H9 (cell line): ENCODE results near the gene ASTN1. TPM values are rescaled to one million over a fixed set of nuclear protein-coding genes. Genes with fewer than 3 reads are reported as not detected.

ENCODE experiments used
- DNase-seq: peaks from one replicate; pipeline ENCODE4 v3.0.0-alpha.2; 2017
- H2AFZ ChIP-seq: one replicate; pipeline ENCODE4 v1.6.1; 2013; ENCODE audit warnings: mild to moderate bottlenecking, low read length, control low read depth, moderate library complexity
- H2AK5ac ChIP-seq: 2 replicates; pipeline ENCODE4 v1.6.1; 2013; ENCODE audit warnings: low read length, control low read depth, mixed read lengths; ENCODE audit not compliant: insufficient read length
- H2BK120ac ChIP-seq: one replicate; pipeline ENCODE4 v1.6.1; 2013; ENCODE audit warnings: low read depth, mild to moderate bottlenecking, low read length, control low read depth, inconsistent platforms; ENCODE audit not compliant: poor library complexity, severe bottlenecking
- H2BK12ac ChIP-seq: 2 replicates; pipeline ENCODE4 v1.6.1; 2013; ENCODE audit warnings: low read length, control low read depth, mixed read lengths, low read depth; ENCODE audit not compliant: insufficient read length
- H2BK15ac ChIP-seq: 2 replicates; pipeline ENCODE4 v1.6.1; 2013; ENCODE audit warnings: low read depth, low read length, control low read depth
- H2BK20ac ChIP-seq: one replicate; pipeline ENCODE4 v1.6.1; 2013; ENCODE audit warnings: low read depth, mild to moderate bottlenecking, low read length, control low read depth, inconsistent platforms; ENCODE audit not compliant: poor library complexity, severe bottlenecking
- H2BK5ac ChIP-seq: 2 replicates; pipeline ENCODE4 v1.6.1; 2013; ENCODE audit warnings: low read length, control low read depth, mixed read lengths; ENCODE audit not compliant: insufficient read length
- H3K14ac ChIP-seq: 2 replicates; pipeline ENCODE4 v1.6.1; 2013; ENCODE audit warnings: low read length, control low read depth; ENCODE audit not compliant: insufficient read depth
- H3K18ac ChIP-seq: 2 replicates; pipeline ENCODE4 v1.6.1; 2013; ENCODE audit warnings: low read depth, mild to moderate bottlenecking, mixed read lengths, low read length, control low read depth; ENCODE audit not compliant: insufficient read length
- H3K23ac ChIP-seq: 2 replicates; pipeline ENCODE4 v1.6.1; 2013; ENCODE audit warnings: low read length, control low read depth, mixed read lengths, low read depth; ENCODE audit not compliant: insufficient read length
- H3K23me2 ChIP-seq: 2 replicates; pipeline ENCODE4 v1.6.1; 2013; ENCODE audit warnings: low read depth, mild to moderate bottlenecking, mixed read lengths, low read length, control low read depth; ENCODE audit not compliant: insufficient read length, poor library complexity, severe bottlenecking
- H3K27ac ChIP-seq: 2 replicates; pipeline ENCODE4 v1.5.1; 2013; ENCODE audit warnings: low read length, control low read depth, mixed read lengths, low read depth; ENCODE audit not compliant: insufficient read length
- H3K27me3 ChIP-seq: 2 replicates; pipeline ENCODE4 v1.6.1; 2013; ENCODE audit warnings: low read length, control low read depth, inconsistent platforms; ENCODE audit not compliant: insufficient read depth
- H3K4ac ChIP-seq: 2 replicates; pipeline ENCODE4 v1.6.1; 2013; ENCODE audit warnings: low read depth, mild to moderate bottlenecking, control low read depth, inconsistent platforms, low read length, moderate library complexity
- H3K4me1 ChIP-seq: 2 replicates; pipeline ENCODE4 v1.6.1; 2013; ENCODE audit warnings: low read length, control low read depth, inconsistent platforms; ENCODE audit not compliant: insufficient read depth
- H3K4me2 ChIP-seq: 2 replicates; pipeline ENCODE4 v1.6.1; 2013; ENCODE audit warnings: low read length, control low read depth, mixed read lengths; ENCODE audit not compliant: insufficient read length, insufficient read depth
- H3K56ac ChIP-seq: 2 replicates; pipeline ENCODE4 v1.6.1; 2013; ENCODE audit warnings: low read depth, mild to moderate bottlenecking, mixed read lengths, low read length, control low read depth; ENCODE audit not compliant: insufficient read length
- H3K79me1 ChIP-seq: 2 replicates; pipeline ENCODE4 v1.6.1; 2013; ENCODE audit warnings: low read depth, mild to moderate bottlenecking, moderate library complexity, low read length, control low read depth, inconsistent platforms; ENCODE audit not compliant: insufficient read depth, poor library complexity, severe bottlenecking
- H3K79me2 ChIP-seq: 2 replicates; pipeline ENCODE4 v1.6.1; 2013; ENCODE audit warnings: low read length, control low read depth, inconsistent platforms; ENCODE audit not compliant: insufficient read depth
- H3K9ac ChIP-seq: 2 replicates; pipeline ENCODE4 v1.6.1; 2013; ENCODE audit warnings: low read length, control low read depth, mixed read lengths; ENCODE audit not compliant: insufficient read length; ENCODE audit errors: extremely low read depth
- H3K9me3 ChIP-seq: one replicate; pipeline ENCODE4 v1.6.1; 2013; ENCODE audit warnings: low read depth, low read length, inconsistent platforms; ENCODE audit not compliant: control insufficient read depth
- H3T11ph ChIP-seq: one replicate; pipeline ENCODE4 v1.6.1; 2013; ENCODE audit warnings: mild to moderate bottlenecking, low read length, control low read depth, inconsistent platforms
- H4K20me1 ChIP-seq: one replicate; pipeline ENCODE4 v1.6.1; 2013; ENCODE audit not compliant: control insufficient read depth, insufficient read length, insufficient read depth
- H4K5ac ChIP-seq: 2 replicates; pipeline ENCODE4 v1.6.1; 2013; ENCODE audit warnings: low read depth, mild to moderate bottlenecking, mixed read lengths, low read length, control low read depth; ENCODE audit not compliant: insufficient read length
- H4K8ac ChIP-seq: replicated peaks from 2 replicates; pipeline ENCODE4 v1.6.1; 2013; ENCODE audit warnings: low read length, control low read depth, mixed read lengths, low read depth; ENCODE audit not compliant: insufficient read length
- H4K91ac ChIP-seq: 2 replicates; pipeline ENCODE4 v1.6.1; 2013; ENCODE audit warnings: low read depth, mild to moderate bottlenecking, moderate library complexity, mixed read lengths, low read length, control low read depth; ENCODE audit not compliant: insufficient read length
- H3K27ac Mint-ChIP-seq, 3 experiments: 2 replicates in 2 of 3; 3 replicates in 1 of 3; pipeline ENCODE4 v1.8.0; 2020 to 2021; ENCODE audit warnings: mixed read lengths in 3 of 3, mild to moderate bottlenecking in 1 of 3, moderate library complexity in 1 of 3
- H3K27me3 Mint-ChIP-seq: 2 replicates; pipeline ENCODE4 v1.8.0; 2021; ENCODE audit warnings: low read depth, mild to moderate bottlenecking, moderate library complexity, mixed read lengths
- H3K36me3 Mint-ChIP-seq, 3 experiments: 2 replicates in 2 of 3; 3 replicates in 1 of 3; pipeline ENCODE4 v1.8.0; 2020 to 2021; ENCODE audit warnings: low read depth in 3 of 3, mixed read lengths in 3 of 3; ENCODE audit not compliant: insufficient read depth in 1 of 3
- H3K4me1 Mint-ChIP-seq, 2 experiments: 2 replicates each; pipeline ENCODE4 v1.8.0; 2020; ENCODE audit warnings: mixed read lengths in 2 of 2
- H3K4me3 Mint-ChIP-seq, 2 experiments: 2 replicates in 1 of 2; 3 replicates in 1 of 2; pipeline ENCODE4 v1.8.0; 2020 to 2021; ENCODE audit warnings: mild to moderate bottlenecking in 2 of 2, mixed read lengths in 2 of 2, moderate library complexity in 1 of 2
- H3K9me3 Mint-ChIP-seq, 2 experiments: 2 replicates in 1 of 2; 3 replicates in 1 of 2; pipeline ENCODE4 v1.8.0; 2020; ENCODE audit warnings: mild to moderate bottlenecking in 2 of 2, mixed read lengths in 2 of 2, moderate library complexity in 1 of 2
- WGBS: extraction: QIAGEN DNeasy Blood & Tissue Kit; methylation state at CpG from one replicate; pipeline ENCODE4 v1.1.7; 2013; ENCODE audit warnings: missing lambda C conversion rate, low lambda C conversion rate, mixed read lengths; ENCODE audit not compliant: insufficient read length; ENCODE audit errors: extremely low coverage; 5-methylcytosine and 5-hydroxymethylcytosine counted together
- total RNA-seq: library from RNA; stranded (reverse); gene quantifications from 2 replicates; pipeline ENCODE4 v1.2.1, GENCODE V29; 2021
- TF ChIP-seq, protein P1 (sequence below): fragments of 200-600 bp; sonication (generic); conservative IDR thresholded peaks from 3 replicates; pipeline ENCODE4 v1.8.0; 2021; ENCODE audit warnings: antibody characterized with exemption, mild to moderate bottlenecking

The ASTN1 gene
- total RNA-seq, 1 experiment from 2014 or later, result 0.98 TPM

DNA sequence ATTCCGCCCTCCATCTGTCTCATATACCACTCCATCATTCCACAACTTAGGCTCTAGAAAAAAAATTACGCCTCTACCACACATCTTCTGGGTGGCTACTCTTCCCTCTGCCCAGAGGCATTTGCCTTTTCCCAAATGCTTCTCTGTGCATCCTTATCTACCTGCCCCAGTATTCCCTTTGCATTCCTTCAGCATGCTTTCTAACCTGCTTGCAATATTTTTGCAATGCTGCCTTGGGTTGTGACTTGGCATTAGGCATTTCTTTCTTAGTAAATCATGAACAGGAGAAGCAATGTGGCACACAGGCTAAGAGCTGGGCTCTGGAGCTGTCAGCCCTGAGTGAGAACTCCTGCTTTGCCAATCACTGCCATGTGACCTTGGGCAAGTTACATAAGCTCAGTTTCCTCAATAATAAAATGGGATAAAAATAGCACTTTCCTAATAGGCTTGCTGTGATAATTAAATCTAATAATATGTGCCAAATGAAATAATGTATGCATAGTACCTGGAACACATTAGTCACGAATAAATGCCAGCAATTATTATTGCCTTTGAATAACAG, 276.0 kb downstream of the ASTN1 start:
- no peaks in the 10 kb centered on the region for H4K20me1 ChIP-seq
- H3K23ac ChIP-seq, result no peak overlapping the region
- no peak for DNase-seq
- H3K18ac ChIP-seq, result no peak overlapping the region
- H3K27ac Mint-ChIP-seq, result no peak overlapping the region
- H2BK20ac ChIP-seq, result no peak overlapping the region
- H2AFZ ChIP-seq, result no peak overlapping the region
- H3K4ac ChIP-seq, result no peak overlapping the region
- TF ChIP-seq, protein P1, sequence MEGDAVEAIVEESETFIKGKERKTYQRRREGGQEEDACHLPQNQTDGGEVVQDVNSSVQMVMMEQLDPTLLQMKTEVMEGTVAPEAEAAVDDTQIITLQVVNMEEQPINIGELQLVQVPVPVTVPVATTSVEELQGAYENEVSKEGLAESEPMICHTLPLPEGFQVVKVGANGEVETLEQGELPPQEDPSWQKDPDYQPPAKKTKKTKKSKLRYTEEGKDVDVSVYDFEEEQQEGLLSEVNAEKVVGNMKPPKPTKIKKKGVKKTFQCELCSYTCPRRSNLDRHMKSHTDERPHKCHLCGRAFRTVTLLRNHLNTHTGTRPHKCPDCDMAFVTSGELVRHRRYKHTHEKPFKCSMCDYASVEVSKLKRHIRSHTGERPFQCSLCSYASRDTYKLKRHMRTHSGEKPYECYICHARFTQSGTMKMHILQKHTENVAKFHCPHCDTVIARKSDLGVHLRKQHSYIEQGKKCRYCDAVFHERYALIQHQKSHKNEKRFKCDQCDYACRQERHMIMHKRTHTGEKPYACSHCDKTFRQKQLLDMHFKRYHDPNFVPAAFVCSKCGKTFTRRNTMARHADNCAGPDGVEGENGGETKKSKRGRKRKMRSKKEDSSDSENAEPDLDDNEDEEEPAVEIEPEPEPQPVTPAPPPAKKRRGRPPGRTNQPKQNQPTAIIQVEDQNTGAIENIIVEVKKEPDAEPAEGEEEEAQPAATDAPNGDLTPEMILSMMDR, result no peak
- no peak overlapping the region for H2BK120ac ChIP-seq
- no peak overlapping the region for H3K4me2 ChIP-seq
- H2BK5ac ChIP-seq, result no peak overlapping the region
- H3K79me1 ChIP-seq, result no peaks in the 10 kb centered on the region
- H4K5ac ChIP-seq, result no peak overlapping the region
- peaks cover 17% of the 10 kb centered on the region for H3K27me3 Mint-ChIP-seq
- H3K56ac ChIP-seq, result no peak overlapping the region
- H3K9me3 ChIP-seq, result no peaks in the 10 kb centered on the region
- no peak overlapping the region for H3K4me3 Mint-ChIP-seq
- H3K4me1 ChIP-seq, result no peaks in the 10 kb centered on the region
- H3K9ac ChIP-seq, result no peak overlapping the region
- no peaks in the 10 kb centered on the region; a peak in 2 of 7 replicates for H3K36me3 Mint-ChIP-seq
- no peak overlapping the region for H3T11ph ChIP-seq
- no peaks in the 10 kb centered on the region; a peak in 1 of 4 replicates for H3K4me1 Mint-ChIP-seq
- no peak overlapping the region for H3K27ac ChIP-seq
- no peak overlapping the region; the same call in 1 of the 2 replicates for H2BK15ac ChIP-seq
- whole genome bisulfite sequencing, result no CpG with 5 or more reads among the region's 3 CpGs
- H4K8ac ChIP-seq, result no peak overlapping the region
- no peak overlapping the region for H2BK12ac ChIP-seq
- H3K23me2 ChIP-seq, result no peaks in the 10 kb centered on the region
- H3K14ac ChIP-seq, result no peak overlapping the region
- no peak overlapping the region for H2AK5ac ChIP-seq
- no peaks in the 10 kb centered on the region for H3K27me3 ChIP-seq
- H3K79me2 ChIP-seq, result no peaks in the 10 kb centered on the region
- H3K9me3 Mint-ChIP-seq, result no peaks in the 10 kb centered on the region
- H4K91ac ChIP-seq, result no peak overlapping the region
